ENCODE measurements around the gene FCRLA.
"Not testable (repeated sequence)": the region's sequence is repeated elsewhere in the genome, so short reads cannot be mapped to it uniquely, and the experiment has no call there.

Gene FCRLA

GRCh38 chr1:161706482-161707347 is at the start of gene FCRLA:
FCRLA (plus strand) TSS chr1:161707229; CDS start chr1:161707265, 36 bp downstream.
- peak; percentile 69 to 89 for DNase-seq

GRCh38 chr1:161658524-161658923 is 48.5 kb upstream of the FCRLA start:
- not testable (repeated sequence) for DNase-seq

- not testable (repeated sequence) for DNase-seq
These were observed 45.2 kb upstream of the FCRLA start for GRCh38 chr1:161661660-161662311.

GRCh38 chr1:161662684-161663339 is 44.2 kb upstream of the FCRLA start, which contains the start of gene FCGR2B:
FCGR2B (plus strand) TSS chr1:161663143; CDS start chr1:161663242, 99 bp downstream.
- DNase-seq: not testable (repeated sequence)

- DNase-seq: not testable (repeated sequence)
These were observed 43.5 kb upstream of the FCRLA start for GRCh38 chr1:161663569-161663968.

- not testable (repeated sequence) for DNase-seq
These were observed 42.3 kb upstream of the FCRLA start for GRCh38 chr1:161664689-161665088.

GRCh38 chr1:161671045-161672020 is 35.7 kb upstream of the FCRLA start:
- DNase-seq: not testable (repeated sequence)

- DNase-seq: not testable (repeated sequence)
These were observed 33.6 kb upstream of the FCRLA start for GRCh38 chr1:161673437-161673836.

GRCh38 chr1:161674447-161674846 is 32.6 kb upstream of the FCRLA start:
- DNase-seq: not testable (repeated sequence)

- not testable (repeated sequence) for DNase-seq
These were observed 32.1 kb upstream of the FCRLA start for GRCh38 chr1:161674908-161675307.

- DNase-seq: no peak
These were observed 30.6 kb upstream of the FCRLA start for GRCh38 chr1:161676441-161676840.

- DNase-seq: no peak
These were observed 29.9 kb upstream of the FCRLA start for GRCh38 chr1:161676958-161677689.

GRCh38 chr1:161678500-161678899 is 28.5 kb upstream of the FCRLA start:
- DNase-seq: peak; percentile 21 to 36

- DNase-seq: no peak
These were observed 25.1 kb upstream of the FCRLA start for GRCh38 chr1:161681879-161682278.

- no peak for DNase-seq
These were observed 18.1 kb upstream of the FCRLA start for GRCh38 chr1:161688946-161689345.

- no peak for DNase-seq
These were observed 15.2 kb upstream of the FCRLA start for GRCh38 chr1:161691846-161692245.

- DNase-seq: peak in 1 of 2 donors; percentile 19
These were observed 13.9 kb upstream of the FCRLA start for GRCh38 chr1:161693020-161693712.

- DNase-seq: not testable (repeated sequence)
These were observed 8.7 kb upstream of the FCRLA start for GRCh38 chr1:161698302-161698701.

GRCh38 chr1:161702250-161702649 is 4.8 kb upstream of the FCRLA start:
- no peak for DNase-seq

GRCh38 chr1:161705537-161705936 is 1.5 kb upstream of the FCRLA start:
- no peak for DNase-seq

- peak in 1 of 2 donors; percentile 75 for DNase-seq
These were observed 932 bp upstream of the FCRLA start for GRCh38 chr1:161706113-161706481.
